GM18870 (cell line): Measurements from ENCODE around the gene TRABD2B.

ENCODE experiments used
- ATAC-seq: cut with Tn5 transposase; IDR thresholded peaks from one replicate; pipeline ENCODE4 v1.9.1; 2021; ENCODE audit warnings: moderate library complexity; ENCODE audit not compliant: unreplicated experiment

The TRABD2B gene

GRCh38 chr1:47993881-47994625, 3.1 kb downstream of the TRABD2B start:
- no peak for ATAC-seq

- no peak for ATAC-seq
These were observed 3.8 kb downstream of the TRABD2B start for GRCh38 chr1:47993416-47993740.

- ATAC-seq = no peak
These were observed 4.3 kb downstream of the TRABD2B start for GRCh38 chr1:47992720-47993415.

- no peak for ATAC-seq
These were observed 5.5 kb downstream of the TRABD2B start for GRCh38 chr1:47991673-47992072.

GRCh38 chr1:47991187-47991586, 6.0 kb downstream of the TRABD2B start:
- ATAC-seq = no peak

- no peak for ATAC-seq
These were observed 6.9 kb downstream of the TRABD2B start for GRCh38 chr1:47990286-47990685.

- no peak for ATAC-seq
These were observed 9.6 kb downstream of the TRABD2B start for GRCh38 chr1:47987601-47988000.

- no peak for ATAC-seq
These were observed 10.4 kb downstream of the TRABD2B start for GRCh38 chr1:47986761-47987200.

- ATAC-seq = no peak
These were observed 12.2 kb downstream of the TRABD2B start for GRCh38 chr1:47985018-47985417.

- ATAC-seq = no peak
These were observed 12.9 kb downstream of the TRABD2B start for GRCh38 chr1:47984175-47984789.

- no peak for ATAC-seq
These were observed 13.5 kb downstream of the TRABD2B start for GRCh38 chr1:47983691-47984090.

- no peak for ATAC-seq
These were observed 15.4 kb downstream of the TRABD2B start for GRCh38 chr1:47981667-47982350.

- no peak for ATAC-seq
These were observed 16.7 kb downstream of the TRABD2B start for GRCh38 chr1:47980501-47980900.

GRCh38 chr1:47979724-47980123, 17.5 kb downstream of the TRABD2B start:
- ATAC-seq = no peak

GRCh38 chr1:47978486-47978885, 18.7 kb downstream of the TRABD2B start:
- no peak for ATAC-seq

- ATAC-seq = no peak
These were observed 20.5 kb downstream of the TRABD2B start for GRCh38 chr1:47976728-47977127.

GRCh38 chr1:47976267-47976666, 20.9 kb downstream of the TRABD2B start:
- no peak for ATAC-seq

- no peak for ATAC-seq
These were observed 21.8 kb downstream of the TRABD2B start for GRCh38 chr1:47975302-47975921.

GRCh38 chr1:47972864-47973432, 24.2 kb downstream of the TRABD2B start:
- no peak for ATAC-seq

- no peak for ATAC-seq
These were observed 25.6 kb downstream of the TRABD2B start for GRCh38 chr1:47971385-47972160.
